ENCODE measurements around the gene KIAA0319L.

DNA sequence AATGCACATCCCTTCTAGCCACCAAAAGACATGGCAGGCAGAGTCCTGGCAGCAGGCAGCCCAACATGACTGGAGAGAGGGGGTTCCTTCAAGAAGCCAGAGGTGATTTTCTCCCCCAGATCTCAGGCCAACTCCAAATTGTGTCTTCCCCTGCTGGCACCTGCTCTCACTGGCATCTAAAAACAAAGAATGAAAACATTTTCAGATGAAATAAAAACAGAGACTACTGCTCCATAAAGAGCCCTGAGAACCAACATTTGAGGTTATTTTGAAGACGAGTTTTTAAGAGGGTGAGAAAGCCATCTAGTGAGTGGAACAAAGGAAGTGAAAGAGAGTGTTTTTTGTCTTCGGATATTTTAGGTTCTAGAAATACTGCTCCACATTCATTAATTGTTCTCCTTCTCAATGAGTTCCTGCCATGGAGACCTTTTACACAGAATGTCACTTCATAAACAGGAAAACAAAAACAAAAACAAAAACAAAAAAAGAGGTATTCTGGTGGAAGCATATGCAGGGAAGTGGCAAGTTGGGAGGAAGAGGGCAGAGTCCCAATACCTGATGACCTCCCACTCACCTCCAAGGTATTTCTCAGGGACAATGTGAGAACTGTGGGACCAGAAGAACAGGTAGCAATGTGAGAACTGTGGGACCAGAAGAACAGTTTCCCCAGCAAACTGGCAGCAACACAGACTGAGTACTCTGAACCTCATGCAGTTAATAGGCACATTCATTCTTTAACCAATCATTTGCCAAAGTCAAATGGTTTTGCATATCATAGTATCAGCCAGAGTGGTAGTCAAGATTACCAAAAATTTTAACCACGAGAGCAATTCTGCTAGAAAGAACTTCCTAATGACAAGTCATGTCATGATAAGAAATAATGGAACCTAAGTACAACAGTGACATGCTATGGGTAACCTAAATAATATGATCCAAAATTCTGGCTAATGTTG, 50.0 kb downstream of the KIAA0319L start:
- TF ChIP-seq, protein P1, sequence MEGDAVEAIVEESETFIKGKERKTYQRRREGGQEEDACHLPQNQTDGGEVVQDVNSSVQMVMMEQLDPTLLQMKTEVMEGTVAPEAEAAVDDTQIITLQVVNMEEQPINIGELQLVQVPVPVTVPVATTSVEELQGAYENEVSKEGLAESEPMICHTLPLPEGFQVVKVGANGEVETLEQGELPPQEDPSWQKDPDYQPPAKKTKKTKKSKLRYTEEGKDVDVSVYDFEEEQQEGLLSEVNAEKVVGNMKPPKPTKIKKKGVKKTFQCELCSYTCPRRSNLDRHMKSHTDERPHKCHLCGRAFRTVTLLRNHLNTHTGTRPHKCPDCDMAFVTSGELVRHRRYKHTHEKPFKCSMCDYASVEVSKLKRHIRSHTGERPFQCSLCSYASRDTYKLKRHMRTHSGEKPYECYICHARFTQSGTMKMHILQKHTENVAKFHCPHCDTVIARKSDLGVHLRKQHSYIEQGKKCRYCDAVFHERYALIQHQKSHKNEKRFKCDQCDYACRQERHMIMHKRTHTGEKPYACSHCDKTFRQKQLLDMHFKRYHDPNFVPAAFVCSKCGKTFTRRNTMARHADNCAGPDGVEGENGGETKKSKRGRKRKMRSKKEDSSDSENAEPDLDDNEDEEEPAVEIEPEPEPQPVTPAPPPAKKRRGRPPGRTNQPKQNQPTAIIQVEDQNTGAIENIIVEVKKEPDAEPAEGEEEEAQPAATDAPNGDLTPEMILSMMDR (conservative IDR thresholded peaks at IDR 0.05; ENCODE audit: low read depth, low read length), result no peak; the same call in 1 of the 2 replicates
- no peak for TF ChIP-seq EZH2 (IDR thresholded peaks at IDR 0.05; ENCODE audit: low read length, unreplicated experiment)

All from PC-3 (cell line).